K562 (cell line): ENCODE measurements around the gene MMP10. TPM values are rescaled to one million over a fixed set of nuclear protein-coding genes. Genes with fewer than 3 reads are reported as not detected.

Source experiments
- ATAC-seq: fragments of 200-7000 bp; cut with Tn5 transposase; 3 replicates; pipeline ENCODE4 v1.9.1; 2020; ENCODE audit warnings: moderate library complexity
- BruUV-seq: library from RNA; stranded (reverse); fragments of 400-500 nt; replicated peaks from 2 replicates; lab custom pipeline; 2021; lab: Mats Ljungman, UMichigan
- CTCF ChIA-PET: fragments of 300-600 bp; formaldehyde crosslinking; extraction: SDS; loops from one replicate; lab custom pipeline; 2021; ENCODE audit warnings: low intra/inter-chr PET ratio; lab: Yijun Ruan, JAX
- POLR2A ChIA-PET: fragments of 300-600, 350-650 bp; sonication (Branson Sonifier 250); formaldehyde crosslinking; extraction: SDS; loops from one replicate; lab custom pipeline; 2021; ENCODE audit warnings: antibody characterized with exemption, inconsistent platforms; lab: Yijun Ruan, JAX
- DNase-seq, 4 experiments: peaks; one replicate each; pipeline versions ENCODE4 v3.0.0 to v3.0.0-alpha.2; 2011 to 2018; ENCODE audit warnings: low spot score in 3 of 4, mixed read lengths in 3 of 4; ENCODE audit errors: extremely low read depth in 1 of 4
- FAIRE-seq: peaks from 2 replicates; lab custom pipeline; 2011; peaks lifted over from hg19 to GRCh38; lab: Jason Lieb, UNC
- H2AFZ ChIP-seq: 2 replicates; pipeline ENCODE4 v1.6.0; 2011; ENCODE audit warnings: low read depth, low read length, control low read depth, inconsistent platforms
- H3K27ac ChIP-seq: fragments of 200-600 bp; 3 replicates; pipeline ENCODE4 v1.8.0; 2011; ENCODE audit warnings: low read depth, mild to moderate bottlenecking, control low read depth, inconsistent platforms, low read length, moderate library complexity, mixed read lengths; ENCODE audit errors: extremely low read depth
- H3K27me3 ChIP-seq, 2 experiments: fragments of 300-600 bp in 1 of 2; 2 replicates in 1 of 2; 3 replicates in 1 of 2; pipeline versions ENCODE4 v1.6.0 to v1.8.0; 2011; ENCODE audit warnings: inconsistent platforms in 2 of 2, low read length in 2 of 2, mild to moderate bottlenecking in 1 of 2, mixed read lengths in 1 of 2, moderate library complexity in 1 of 2; ENCODE audit not compliant: control insufficient read depth in 2 of 2, insufficient read depth in 2 of 2
- H3K36me3 ChIP-seq: fragments of 300-600 bp; 3 replicates; pipeline ENCODE4 v1.8.0; 2011; ENCODE audit warnings: mild to moderate bottlenecking, low read length, inconsistent platforms; ENCODE audit not compliant: control insufficient read depth, insufficient read depth
- H3K4me1 ChIP-seq, 2 experiments: fragments of 200-600 bp in 1 of 2; replicated peaks in 1 of 2; 2 replicates in 1 of 2; 3 replicates in 1 of 2; pipeline versions ENCODE4 v1.5.1 to v1.8.0; 2011; ENCODE audit warnings: inconsistent platforms in 2 of 2, low read length in 2 of 2, mild to moderate bottlenecking in 1 of 2, mixed read lengths in 1 of 2, moderate library complexity in 1 of 2; ENCODE audit not compliant: control insufficient read depth in 2 of 2, insufficient read depth in 2 of 2
- H3K4me2 ChIP-seq: 2 replicates; pipeline ENCODE4 v1.6.1; 2011; ENCODE audit warnings: low read length, control low read depth, inconsistent platforms, mixed read lengths; ENCODE audit not compliant: insufficient read depth
- H3K4me3 ChIP-seq: fragments of 200-600 bp; sonication (generic), shearing (Covaris generic); 2 replicates; pipeline ENCODE4 v1.5.1; 2016; ENCODE audit warnings: control low read depth, inconsistent platforms
- H3K79me2 ChIP-seq: fragments of 200-600 bp; 3 replicates; pipeline ENCODE4 v1.8.0; 2011; ENCODE audit warnings: low read length, inconsistent platforms; ENCODE audit not compliant: control insufficient read depth, insufficient read depth
- H3K9ac ChIP-seq, 2 experiments: 2 replicates each; pipeline versions ENCODE4 v1.6.0 to v1.6.1; 2011; ENCODE audit warnings: low read depth in 2 of 2, low read length in 2 of 2, control low read depth in 1 of 2, inconsistent platforms in 1 of 2, mild to moderate bottlenecking in 1 of 2, mixed read lengths in 1 of 2; ENCODE audit not compliant: insufficient read depth in 1 of 2
- H3K9me1 ChIP-seq: one replicate; pipeline ENCODE4 v1.6.0; 2011; ENCODE audit warnings: inconsistent platforms, mild to moderate bottlenecking, low read length, moderate library complexity; ENCODE audit not compliant: control insufficient read depth, insufficient read depth
- H3K9me3 ChIP-seq: replicated peaks from 2 replicates; pipeline ENCODE4 v1.5.1; 2011; ENCODE audit warnings: low read depth, low read length, inconsistent platforms; ENCODE audit not compliant: control insufficient read depth, insufficient read depth
- H4K20me1 ChIP-seq: replicated peaks from 2 replicates; pipeline ENCODE4 v1.6.1; 2011; ENCODE audit warnings: low read length, inconsistent platforms, mixed read lengths; ENCODE audit not compliant: control insufficient read depth, insufficient read depth
- ELK1 ChIP-seq: sonication (generic); formaldehyde crosslinking; IDR thresholded peaks from 2 replicates; pipeline ENCODE4 v1.8.1; 2022; ENCODE audit warnings: missing genetic modification reagents
- ETV1 ChIP-seq: fragments of 450-650 bp; conservative IDR thresholded peaks from 2 replicates; pipeline ENCODE4 v1.6.1; 2016; ENCODE audit warnings: missing genetic modification characterization, control low read depth, low read depth, missing compliant biosample characterization
- FOXM1 ChIP-seq, 2 experiments: fragments of 450-650 bp in 1 of 2; sonication (generic) in 1 of 2; formaldehyde crosslinking in 1 of 2; IDR thresholded peaks; 2 replicates each; pipeline versions ENCODE4 v1.6.1 to v1.9.0; 2017 to 2022; ENCODE audit warnings: low read depth in 2 of 2, mild to moderate bottlenecking in 2 of 2, missing genetic modification reagents in 1 of 2, moderate library complexity in 1 of 2
- PATZ1 ChIP-seq: fragments of 250-450 bp; sonication (Bioruptor Pico); IDR thresholded peaks from 2 replicates; pipeline ENCODE4 v1.5.0; 2020; ENCODE audit warnings: mild to moderate bottlenecking, borderline replicate concordance
- POLR2AphosphoS5 ChIP-seq: IDR thresholded peaks from 2 replicates; pipeline ENCODE4 v1.6.1; 2011; ENCODE audit warnings: mild to moderate bottlenecking, low read depth, low read length, moderate library complexity; ENCODE audit not compliant: control insufficient read depth, insufficient read depth
- PRPF4 ChIP-seq: fragments of 200-400 bp; formaldehyde crosslinking; IDR thresholded peaks from one replicate; pipeline ENCODE4 v1.6.1; 2017; ENCODE audit warnings: low read length, low read depth, mild to moderate bottlenecking; ENCODE audit not compliant: insufficient read depth, poor library complexity, severe bottlenecking
- RBM17 ChIP-seq: fragments of 200-400 bp; formaldehyde crosslinking; IDR thresholded peaks from 2 replicates; pipeline ENCODE4 v1.6.1; 2017; ENCODE audit warnings: low read depth, mild to moderate bottlenecking, low read length, borderline replicate concordance
- ZNF764 ChIP-seq: fragments of 250-450 bp; sonication (Bioruptor Pico); IDR thresholded peaks from 2 replicates; pipeline ENCODE4 v1.4.0; 2020; ENCODE audit warnings: low read depth, mild to moderate bottlenecking, moderate library complexity
- ZZZ3 ChIP-seq: fragments of 450-650 bp; IDR thresholded peaks from 2 replicates; pipeline ENCODE4 v1.6.1; 2016; ENCODE audit warnings: antibody characterized with exemption, mild to moderate bottlenecking, moderate library complexity
- WGBS: fragments of 100-300 bp; shearing (Covaris generic); methylation state at CpG from one replicate; pipeline ENCODE4 v1.1.6; 2016; ENCODE audit warnings: low coverage, mixed read lengths; ENCODE audit not compliant: insufficient coverage; ENCODE audit errors: missing lambda C conversion rate; 5-methylcytosine and 5-hydroxymethylcytosine counted together
- in situ Hi-C: fragments of 300-500 bp; cut with MboI; formaldehyde crosslinking; loops from 4 replicates; pipeline ENCODE4 v1.15.0; 2018; ENCODE audit warnings: inconsistent platforms, mixed read lengths
- intact Hi-C: fragments of 100-400 bp; cut with micrococcal nuclease; formaldehyde crosslinking; loops from 2 replicates; pipeline ENCODE4 v1.14.2; 2022
- polyA plus RNA-seq, 8 experiments: library from polyadenylated mRNA; depleted of rRNA in 4 of 8; stranded (reverse) in 5 of 8; unstranded in 3 of 8; fragments of >200 nt; fragmentation: Nextera tagmentation in 2 of 8; fragmentation: Illumina TruSeq in 1 of 8; extraction: Ambion mirVana in 2 of 8; extraction: Trizol in 1 of 8; gene quantifications; 2 replicates each; pipeline versions ENCODE4 v1.2.1 to v1.2.3, GENCODE V29; 2011 to 2014; ENCODE audit warnings: inconsistent platforms in 1 of 8, missing spikeins in 1 of 8
- total RNA-seq, 7 experiments: library from RNA; depleted of rRNA in 6 of 7; stranded (reverse); fragments of >200 nt in 6 of 7; fragmentation: Illumina TruSeq in 2 of 7; extraction: Trizol in 2 of 7; gene quantifications; 2 replicates each; pipeline versions ENCODE4 v1.2.1 to v1.2.3, GENCODE V29; 2011 to 2021; ENCODE audit warnings: low replicate concordance in 1 of 7

The MMP10 gene
- total and polyA plus RNA-seq, 9 of the 15 experiments (the other 6 are each of a cell fraction or from before 2014, with no cell fraction given): not detected

GRCh38 chr11:102792604-102793003 is 12.2 kb upstream of the MMP10 start:
- no peak overlapping the region for H3K4me3 ChIP-seq
- H3K27me3 ChIP-seq: no peaks in the 10 kb centered on the region
- no peak overlapping the region for H3K4me2 ChIP-seq
- no peak overlapping the region for H3K9ac ChIP-seq
- no peaks in the 10 kb centered on the region for H3K9me1 ChIP-seq
- intact Hi-C loops: no loop called here
- ATAC-seq (no peak), FAIRE-seq (no peak), DNase-seq (no peak)
- H3K9me3 ChIP-seq: no peaks in the 10 kb centered on the region
- POLR2A ChIA-PET: no interaction called here
- BruUV-seq: no TSS peak
- no peaks in the 10 kb centered on the region for H3K4me1 ChIP-seq
- CTCF ChIA-PET: no interaction called here
- in situ Hi-C loops: no loop called here
- H3K27ac ChIP-seq: no peak overlapping the region
- H2AFZ ChIP-seq: no peak overlapping the region
- no peaks in the 10 kb centered on the region for H4K20me1 ChIP-seq
- TF ChIP-seq ETV1 (tag): no peak
- no peak for TF ChIP-seq FOXM1 (IDR thresholded peaks at IDR 0.05; ENCODE audit: low read depth)
- TF ChIP-seq FOXM1 (CRISPR knock-in tag; IDR thresholded peaks at IDR 0.05; ENCODE audit: low read depth): no peak
- TF ChIP-seq RBM17: no peak
- no peak for TF ChIP-seq ELK1
- no peak for TF ChIP-seq ZZZ3
- TF ChIP-seq POLR2AphosphoS5: no peak
- TF ChIP-seq ZNF764 (CRISPR knock-in tag): no peak
- no peak for TF ChIP-seq PATZ1 (CRISPR knock-in tag)
- no peak for TF ChIP-seq PRPF4
- H3K79me2 ChIP-seq: no peaks in the 10 kb centered on the region
- no peaks in the 10 kb centered on the region for H3K36me3 ChIP-seq
- 5% methylated on average over 5 of the region's 5 CpGs for WGBS
